Measurements from ENCODE around the gene MT1B.

DNA sequence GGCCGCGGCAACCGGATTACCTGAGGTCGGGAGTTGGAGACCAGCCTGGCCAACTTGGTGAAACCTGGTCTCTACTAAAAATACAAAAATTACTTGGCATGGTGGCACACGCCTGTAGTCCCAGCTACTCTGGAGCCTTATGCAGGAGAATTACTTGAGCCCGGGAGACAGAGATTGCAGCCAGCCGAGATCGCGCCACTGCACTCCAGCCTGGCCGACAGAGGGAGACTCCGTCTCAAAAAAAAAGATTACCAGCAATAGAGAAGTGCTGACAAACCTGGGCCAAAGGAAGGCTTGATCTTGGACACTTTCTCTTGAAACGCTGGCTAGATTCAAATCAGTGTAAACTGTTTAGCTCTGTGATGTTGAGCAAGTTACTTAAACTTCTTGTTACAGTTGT, 22.2 kb downstream of the MT1B start:
- TF ChIP-seq MYC (IDR thresholded peaks at IDR 0.05; ENCODE audit: low read depth, low read length), result no peak
- no peak for TF ChIP-seq POLR2A (IDR thresholded peaks at IDR 0.05; ENCODE audit: extremely low read depth, insufficient read length)

All from NB4 (cell line).